GM19468 (cell line): Measurements from ENCODE around the gene LRRC46.

Experiments
- ATAC-seq: cut with Tn5 transposase; IDR thresholded peaks from one replicate; pipeline ENCODE4 v1.9.1; 2021; ENCODE audit warnings: mild to moderate bottlenecking, moderate library complexity, moderate number of reproducible peaks; ENCODE audit not compliant: unreplicated experiment; ENCODE audit errors: extremely low read depth

LRRC46 gene

GRCh38 chr17:47850373-47850691, 18.9 kb downstream of the LRRC46 start:
- ATAC-seq, result no peak

GRCh38 chr17:47850692-47851573, 19.5 kb downstream of the LRRC46 start, which contains the start of gene SP6:
SP6 (minus strand) TSS chr17:47851163; CDS start chr17:47848429, 2,734 bp downstream.
- ATAC-seq, result no peak

- ATAC-seq, result no peak
Observed at GRCh38 chr17:47851764-47852112, 20.3 kb downstream of the LRRC46 start.

- no peak for ATAC-seq
Observed at GRCh38 chr17:47852113-47852949, 20.9 kb downstream of the LRRC46 start.

- ATAC-seq, result no peak
Observed at GRCh38 chr17:47853616-47854015, 22.1 kb downstream of the LRRC46 start.

- no peak for ATAC-seq
Observed at GRCh38 chr17:47855737-47856136, 24.3 kb downstream of the LRRC46 start.

GRCh38 chr17:47856830-47857229, 25.4 kb downstream of the LRRC46 start:
- no peak for ATAC-seq

GRCh38 chr17:47857551-47858455, 26.3 kb downstream of the LRRC46 start:
- no peak for ATAC-seq

- ATAC-seq, result no peak
Observed at GRCh38 chr17:47860386-47860785, 28.9 kb downstream of the LRRC46 start.

- ATAC-seq, result no peak
Observed at GRCh38 chr17:47862621-47863440, 31.4 kb downstream of the LRRC46 start.

- ATAC-seq, result no peak
Observed at GRCh38 chr17:47864791-47865216, 33.3 kb downstream of the LRRC46 start.

- no peak for ATAC-seq
Observed at GRCh38 chr17:47866941-47867340, 35.5 kb downstream of the LRRC46 start.

- no peak for ATAC-seq
Observed at GRCh38 chr17:47867813-47868533, 36.5 kb downstream of the LRRC46 start.

GRCh38 chr17:47869114-47869513, 37.6 kb downstream of the LRRC46 start:
- ATAC-seq, result no peak

GRCh38 chr17:47870056-47870455, 38.6 kb downstream of the LRRC46 start:
- no peak for ATAC-seq

GRCh38 chr17:47871048-47871447, 39.6 kb downstream of the LRRC46 start:
- ATAC-seq, result no peak

- no peak for ATAC-seq
Observed at GRCh38 chr17:47872019-47872650, 40.7 kb downstream of the LRRC46 start.

- ATAC-seq, result no peak
Observed at GRCh38 chr17:47872651-47873161, 41.2 kb downstream of the LRRC46 start.
